Eye (tissue), 1 donor: ENCODE data around the gene SBK1.
"Not testable (repeated sequence)": the region's sequence is repeated elsewhere in the genome, so short reads cannot be mapped to it uniquely, and the experiment has no call there.

Experiments
- DNase-seq: peaks from one replicate; pipeline ENCODE4 v3.0.0-alpha.2; 2015

Gene SBK1

GRCh38 chr16:28309811-28310311 is 17.5 kb downstream of the SBK1 start:
- DNase-seq, result no peak

GRCh38 chr16:28310796-28311195 is 18.5 kb downstream of the SBK1 start:
- DNase-seq, result no peak

- DNase-seq, result no peak
These were observed 19.1 kb downstream of the SBK1 start for GRCh38 chr16:28311413-28311812.

- peak; percentile 30 for DNase-seq
These were observed 19.6 kb downstream of the SBK1 start for GRCh38 chr16:28311913-28312312.

- DNase-seq, result no peak
These were observed 20.0 kb downstream of the SBK1 start for GRCh38 chr16:28312327-28312726.

GRCh38 chr16:28313587-28313986 is 21.3 kb downstream of the SBK1 start:
- no peak for DNase-seq

GRCh38 chr16:28316054-28316453 is 23.7 kb downstream of the SBK1 start:
- DNase-seq, result no peak

GRCh38 chr16:28317040-28317880 is 24.9 kb downstream of the SBK1 start:
- peak; percentile 76 for DNase-seq

- no peak for DNase-seq
These were observed 25.9 kb downstream of the SBK1 start for GRCh38 chr16:28318042-28318744.

GRCh38 chr16:28319476-28320022 is 27.2 kb downstream of the SBK1 start:
- DNase-seq, result no peak

- DNase-seq, result no peak
These were observed 27.8 kb downstream of the SBK1 start for GRCh38 chr16:28320023-28320561.

- DNase-seq, result no peak
These were observed 28.4 kb downstream of the SBK1 start for GRCh38 chr16:28320741-28321140.

- DNase-seq, result peak; percentile 36
These were observed 29.5 kb downstream of the SBK1 start for GRCh38 chr16:28321700-28322411.

GRCh38 chr16:28324235-28324886 is 32.0 kb downstream of the SBK1 start:
- no peak for DNase-seq

GRCh38 chr16:28324887-28325279 is 32.6 kb downstream of the SBK1 start:
- no peak for DNase-seq

GRCh38 chr16:28326881-28327610 is 34.7 kb downstream of the SBK1 start:
- DNase-seq, result peak; percentile 70

- DNase-seq, result peak; percentile 69
These were observed 37.9 kb downstream of the SBK1 start for GRCh38 chr16:28330232-28330631.

- DNase-seq, result not testable (repeated sequence)
These were observed 38.7 kb downstream of the SBK1 start for GRCh38 chr16:28330981-28331380.

- DNase-seq, result not testable (repeated sequence)
These were observed 40.3 kb downstream of the SBK1 start for GRCh38 chr16:28332632-28333031.

- not testable (repeated sequence) for DNase-seq
These were observed 43.4 kb downstream of the SBK1 start for GRCh38 chr16:28335678-28336077.

GRCh38 chr16:28336940-28337710 is 44.8 kb downstream of the SBK1 start:
- not testable (repeated sequence) for DNase-seq
